OCI-LY3 (cell line): Measurements from ENCODE around the gene CD101.

Source experiments
- EZH2phosphoT487 ChIP-seq: fragments of 200-600 bp; shearing (Covaris generic); IDR thresholded peaks from 2 replicates; pipeline ENCODE4 v1.6.1; 2018; ENCODE audit warnings: antibody characterized with exemption, mixed run types, low read depth
- TF ChIP-seq, protein P1 (sequence below): fragments of 200-600, 300-600 bp; sonication (generic); IDR thresholded peaks from 2 replicates; pipeline ENCODE4 v1.5.1; 2014; ENCODE audit warnings: antibody characterized with exemption, low read length, low read depth

GRCh38 chr1:117034791-117035290 is 33.3 kb downstream of the CD101 start:
- TF ChIP-seq, protein P1, sequence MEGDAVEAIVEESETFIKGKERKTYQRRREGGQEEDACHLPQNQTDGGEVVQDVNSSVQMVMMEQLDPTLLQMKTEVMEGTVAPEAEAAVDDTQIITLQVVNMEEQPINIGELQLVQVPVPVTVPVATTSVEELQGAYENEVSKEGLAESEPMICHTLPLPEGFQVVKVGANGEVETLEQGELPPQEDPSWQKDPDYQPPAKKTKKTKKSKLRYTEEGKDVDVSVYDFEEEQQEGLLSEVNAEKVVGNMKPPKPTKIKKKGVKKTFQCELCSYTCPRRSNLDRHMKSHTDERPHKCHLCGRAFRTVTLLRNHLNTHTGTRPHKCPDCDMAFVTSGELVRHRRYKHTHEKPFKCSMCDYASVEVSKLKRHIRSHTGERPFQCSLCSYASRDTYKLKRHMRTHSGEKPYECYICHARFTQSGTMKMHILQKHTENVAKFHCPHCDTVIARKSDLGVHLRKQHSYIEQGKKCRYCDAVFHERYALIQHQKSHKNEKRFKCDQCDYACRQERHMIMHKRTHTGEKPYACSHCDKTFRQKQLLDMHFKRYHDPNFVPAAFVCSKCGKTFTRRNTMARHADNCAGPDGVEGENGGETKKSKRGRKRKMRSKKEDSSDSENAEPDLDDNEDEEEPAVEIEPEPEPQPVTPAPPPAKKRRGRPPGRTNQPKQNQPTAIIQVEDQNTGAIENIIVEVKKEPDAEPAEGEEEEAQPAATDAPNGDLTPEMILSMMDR: no peak
- TF ChIP-seq EZH2phosphoT487: no peak
